ENCODE measurements around the gene ADRB2. TPM values are rescaled to one million over a fixed set of nuclear protein-coding genes. Genes with fewer than 3 reads are reported as not detected.
A peak's percentile ranks its signal among the peaks of the same experiment; 100 is the strongest.

Gene ADRB2
- total and polyA plus RNA-seq, 10 of the 15 experiments (the other 5 are each of a cell fraction or from before 2014, with no cell fraction given) = 0.03 to 0.34 (median 0.18) TPM; not detected in 1

DNA sequence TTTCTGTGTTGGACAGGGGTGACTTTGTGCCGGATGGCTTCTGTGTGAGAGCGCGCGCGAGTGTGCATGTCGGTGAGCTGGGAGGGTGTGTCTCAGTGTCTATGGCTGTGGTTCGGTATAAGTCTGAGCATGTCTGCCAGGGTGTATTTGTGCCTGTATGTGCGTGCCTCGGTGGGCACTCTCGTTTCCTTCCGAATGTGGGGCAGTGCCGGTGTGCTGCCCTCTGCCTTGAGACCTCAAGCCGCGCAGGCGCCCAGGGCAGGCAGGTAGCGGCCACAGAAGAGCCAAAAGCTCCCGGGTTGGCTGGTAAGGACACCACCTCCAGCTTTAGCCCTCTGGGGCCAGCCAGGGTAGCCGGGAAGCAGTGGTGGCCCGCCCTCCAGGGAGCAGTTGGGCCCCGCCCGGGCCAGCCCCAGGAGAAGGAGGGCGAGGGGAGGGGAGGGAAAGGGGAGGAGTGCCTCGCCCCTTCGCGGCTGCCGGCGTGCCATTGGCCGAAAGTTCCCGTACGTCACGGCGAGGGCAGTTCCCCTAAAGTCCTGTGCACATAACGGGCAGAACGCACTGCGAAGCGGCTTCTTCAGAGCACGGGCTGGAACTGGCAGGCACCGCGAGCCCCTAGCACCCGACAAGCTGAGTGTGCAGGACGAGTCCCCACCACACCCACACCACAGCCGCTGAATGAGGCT lies at the start of gene ADRB2 (continued):
- TF ChIP-seq, protein P1, sequence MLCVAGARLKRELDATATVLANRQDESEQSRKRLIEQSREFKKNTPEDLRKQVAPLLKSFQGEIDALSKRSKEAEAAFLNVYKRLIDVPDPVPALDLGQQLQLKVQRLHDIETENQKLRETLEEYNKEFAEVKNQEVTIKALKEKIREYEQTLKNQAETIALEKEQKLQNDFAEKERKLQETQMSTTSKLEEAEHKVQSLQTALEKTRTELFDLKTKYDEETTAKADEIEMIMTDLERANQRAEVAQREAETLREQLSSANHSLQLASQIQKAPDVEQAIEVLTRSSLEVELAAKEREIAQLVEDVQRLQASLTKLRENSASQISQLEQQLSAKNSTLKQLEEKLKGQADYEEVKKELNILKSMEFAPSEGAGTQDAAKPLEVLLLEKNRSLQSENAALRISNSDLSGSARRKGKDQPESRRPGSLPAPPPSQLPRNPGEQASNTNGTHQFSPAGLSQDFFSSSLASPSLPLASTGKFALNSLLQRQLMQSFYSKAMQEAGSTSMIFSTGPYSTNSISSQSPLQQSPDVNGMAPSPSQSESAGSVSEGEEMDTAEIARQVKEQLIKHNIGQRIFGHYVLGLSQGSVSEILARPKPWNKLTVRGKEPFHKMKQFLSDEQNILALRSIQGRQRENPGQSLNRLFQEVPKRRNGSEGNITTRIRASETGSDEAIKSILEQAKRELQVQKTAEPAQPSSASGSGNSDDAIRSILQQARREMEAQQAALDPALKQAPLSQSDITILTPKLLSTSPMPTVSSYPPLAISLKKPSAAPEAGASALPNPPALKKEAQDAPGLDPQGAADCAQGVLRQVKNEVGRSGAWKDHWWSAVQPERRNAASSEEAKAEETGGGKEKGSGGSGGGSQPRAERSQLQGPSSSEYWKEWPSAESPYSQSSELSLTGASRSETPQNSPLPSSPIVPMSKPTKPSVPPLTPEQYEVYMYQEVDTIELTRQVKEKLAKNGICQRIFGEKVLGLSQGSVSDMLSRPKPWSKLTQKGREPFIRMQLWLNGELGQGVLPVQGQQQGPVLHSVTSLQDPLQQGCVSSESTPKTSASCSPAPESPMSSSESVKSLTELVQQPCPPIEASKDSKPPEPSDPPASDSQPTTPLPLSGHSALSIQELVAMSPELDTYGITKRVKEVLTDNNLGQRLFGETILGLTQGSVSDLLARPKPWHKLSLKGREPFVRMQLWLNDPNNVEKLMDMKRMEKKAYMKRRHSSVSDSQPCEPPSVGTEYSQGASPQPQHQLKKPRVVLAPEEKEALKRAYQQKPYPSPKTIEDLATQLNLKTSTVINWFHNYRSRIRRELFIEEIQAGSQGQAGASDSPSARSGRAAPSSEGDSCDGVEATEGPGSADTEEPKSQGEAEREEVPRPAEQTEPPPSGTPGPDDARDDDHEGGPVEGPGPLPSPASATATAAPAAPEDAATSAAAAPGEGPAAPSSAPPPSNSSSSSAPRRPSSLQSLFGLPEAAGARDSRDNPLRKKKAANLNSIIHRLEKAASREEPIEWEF (IDR thresholded peaks at IDR 0.05; ENCODE audit: insufficient replicate concordance, low read depth, low read length) = no peak
- TF ChIP-seq SIN3A (IDR thresholded peaks at IDR 0.05; ENCODE audit: low read depth, low read length) (no peak), RFX5 (IDR thresholded peaks at IDR 0.05; ENCODE audit: low read depth, low read length) (peak; percentile 52; the same call in 1 of the 2 replicates), CHD4 (IDR thresholded peaks at IDR 0.05) (no peak), GATAD2B (conservative IDR thresholded peaks at IDR 0.05; ENCODE audit: low read depth) (0 out of 2 replicates have a peak, but pooled peaks have one; percentile 37), ZNF384 (IDR thresholded peaks at IDR 0.05; ENCODE audit: borderline replicate concordance, low read depth, low read length) (no peak), CREB1 (IDR thresholded peaks at IDR 0.05; ENCODE audit: low read depth) (peak; percentile 34; the same call in 1 of the 2 replicates), HDAC2 (IDR thresholded peaks at IDR 0.05) (no peak), ZNF24 (IDR thresholded peaks at IDR 0.05) (no peak), POLR2A (IDR thresholded peaks at IDR 0.05; ENCODE audit: low read depth, low read length) (peak; percentile 87), NFYB (IDR thresholded peaks at IDR 0.05; ENCODE audit: insufficient read depth, low read depth, low read length) (peak; percentile 55; the same call in 1 of the 2 replicates)
- TF ChIP-seq, protein P2, sequence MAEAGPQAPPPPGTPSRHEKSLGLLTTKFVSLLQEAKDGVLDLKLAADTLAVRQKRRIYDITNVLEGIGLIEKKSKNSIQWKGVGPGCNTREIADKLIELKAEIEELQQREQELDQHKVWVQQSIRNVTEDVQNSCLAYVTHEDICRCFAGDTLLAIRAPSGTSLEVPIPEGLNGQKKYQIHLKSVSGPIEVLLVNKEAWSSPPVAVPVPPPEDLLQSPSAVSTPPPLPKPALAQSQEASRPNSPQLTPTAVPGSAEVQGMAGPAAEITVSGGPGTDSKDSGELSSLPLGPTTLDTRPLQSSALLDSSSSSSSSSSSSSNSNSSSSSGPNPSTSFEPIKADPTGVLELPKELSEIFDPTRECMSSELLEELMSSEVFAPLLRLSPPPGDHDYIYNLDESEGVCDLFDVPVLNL (IDR thresholded peaks at IDR 0.05; ENCODE audit: low read depth, low read length) = no peak

Measured in GM12878 (cell line).